LNCaP clone FGC (cell line): Measurements from ENCODE around the gene FGGY.

Experiments used
- DNase-seq: peaks from one replicate; pipeline ENCODE4 v3.0.0-alpha.2; 2011; ENCODE audit warnings: low read depth
- H3K4me3 ChIP-seq: 2 replicates; pipeline ENCODE4 v1.5.1; 2011; ENCODE audit warnings: mild to moderate bottlenecking, low read depth, low read length, control low read depth
- CTCF ChIP-seq: IDR thresholded peaks from 2 replicates; pipeline ENCODE4 v1.5.1; 2012; ENCODE audit warnings: mild to moderate bottlenecking; ENCODE audit not compliant: control insufficient read depth, insufficient read depth; ENCODE audit errors: extremely low read depth

FGGY gene

GRCh38 chr1:59504276-59504675 is 207.4 kb downstream of the FGGY start:
- TF ChIP-seq CTCF, result no peak
- DNase-seq, result no peak
- no peak overlapping the region for H3K4me3 ChIP-seq

- DNase-seq, result no peak
- no peak overlapping the region for H3K4me3 ChIP-seq
- no peak for TF ChIP-seq CTCF
Observed at GRCh38 chr1:59505596-59506028, 208.7 kb downstream of the FGGY start.

- no peak overlapping the region for H3K4me3 ChIP-seq
- DNase-seq, result no peak
- TF ChIP-seq CTCF, result no peak
Observed at GRCh38 chr1:59506952-59507351, 210.1 kb downstream of the FGGY start.

GRCh38 chr1:59509341-59509875 is 212.5 kb downstream of the FGGY start:
- H3K4me3 ChIP-seq, result no peak overlapping the region
- DNase-seq, result no peak
- no peak for TF ChIP-seq CTCF

GRCh38 chr1:59510249-59510648 is 213.4 kb downstream of the FGGY start:
- no peak overlapping the region for H3K4me3 ChIP-seq
- TF ChIP-seq CTCF, result no peak
- no peak for DNase-seq

GRCh38 chr1:59511476-59512465 is 214.9 kb downstream of the FGGY start:
- no peak overlapping the region for H3K4me3 ChIP-seq
- DNase-seq, result no peak
- TF ChIP-seq CTCF, result no peak
